ENCODE data around the gene URB2. TPM values are rescaled to one million over a fixed set of nuclear protein-coding genes. Genes with fewer than 3 reads are reported as not detected.

The URB2 gene
- total RNA-seq, 1 experiment from 2014 or later = 20.4 TPM

GRCh38 chr1:229691362-229691761 is 65.3 kb downstream of the URB2 start:
- Histone ChIP-seq H3K27ac (ENCODE audit: low read depth, low read length) (no peak overlapping the region), H3K4me2 (ENCODE audit: low read length) (no peak overlapping the region), H3K9ac (ENCODE audit: low read length) (no peak overlapping the region), H4K20me1 (ENCODE audit: insufficient read depth) (no peaks in the 10 kb centered on the region), H3K36me3 (ENCODE audit: control insufficient read depth in 1 of 2, insufficient read depth in 2 of 2, low read length in 2 of 2) (no peaks in the 10 kb centered on the region), H3K9me2 (ENCODE audit: insufficient read depth) (no peaks in the 10 kb centered on the region), H3K27me3 (ENCODE audit: insufficient read depth, low read length) (no peaks in the 10 kb centered on the region), H2AFZ (ENCODE audit: low read depth, low read length, poor library complexity, severe bottlenecking) (no peak overlapping the region), H3K4me1 (ENCODE audit: control insufficient read depth in 1 of 2, insufficient read depth in 2 of 2, low read length in 2 of 2) (0 out of 4 replicates have a peak, but pooled peaks cover 0 to 3% of the 10 kb centered on the region in 2 experiments), H3K9me3 (ENCODE audit: control insufficient read depth in 1 of 2, insufficient read depth in 1 of 2, low read depth in 1 of 2, low read length in 2 of 2) (no peaks in the 10 kb centered on the region), H3K4me3 (replicated peaks in 1 of 2; ENCODE audit: low read depth in 1 of 2, low read length in 2 of 2) (no peak overlapping the region), H3K79me2 (ENCODE audit: insufficient read depth, low read length) (no peaks in the 10 kb centered on the region)
- no TSS peak for BruUV-seq (replicated peaks)
- POLR2A ChIA-PET = no interaction called here
- ATAC-seq (no peak), DNase-seq (ENCODE audit: low read depth, low spot score) (no peak)
- CTCF ChIA-PET = no interaction called here
- intact Hi-C loops (cut with micrococcal nuclease) = no loop called here
- RAD21 ChIA-PET (ENCODE audit: low non-redundant PET in 1 of 2, low total read pairs in 2 of 2, uncharacterized antibody in 2 of 2, unreplicated experiment in 2 of 2) = no interaction called here
- TF ChIP-seq ZFX (IDR thresholded peaks at IDR 0.05) (no peak), EGR1 (IDR thresholded peaks at IDR 0.05; ENCODE audit: low read depth) (no peak), EZH2 (IDR thresholded peaks at IDR 0.05) (no peak), TCF7L2 (IDR thresholded peaks at IDR 0.05; ENCODE audit: borderline replicate concordance, extremely low read depth, insufficient read depth, insufficient read length) (no peak), POLR2AphosphoS5 (IDR thresholded peaks at IDR 0.05; ENCODE audit: low read depth, low read length) (no peak), ATF3 (IDR thresholded peaks at IDR 0.05) (no peak), SRF (IDR thresholded peaks at IDR 0.05; ENCODE audit: low read depth) (no peak), REST (IDR thresholded peaks at IDR 0.05; ENCODE audit: low read depth) (no peak), MAX (IDR thresholded peaks at IDR 0.05) (no peak), ZBTB33 (IDR thresholded peaks at IDR 0.05; ENCODE audit: extremely low read depth, insufficient replicate concordance, low read length) (no peak), POLR2A (IDR thresholded peaks at IDR 0.05; ENCODE audit: borderline replicate concordance, extremely low read depth, insufficient read depth, insufficient read length) (no peak), CBX3 (IDR thresholded peaks at IDR 0.05; ENCODE audit: low read depth) (no peak), RAD21 (IDR thresholded peaks at IDR 0.05; ENCODE audit: low read depth) (no peak), FOSL1 (IDR thresholded peaks at IDR 0.05; ENCODE audit: low read depth) (no peak), ELF1 (IDR thresholded peaks at IDR 0.05; ENCODE audit: borderline replicate concordance, low read depth) (no peak), ZNF274 (IDR thresholded peaks at IDR 0.05; ENCODE audit: low read depth, low read length) (no peak), EZH2phosphoT487 (IDR thresholded peaks at IDR 0.05; ENCODE audit: borderline replicate concordance) (no peak), CEBPB (IDR thresholded peaks at IDR 0.05; ENCODE audit: low read depth) (no peak)
